Thoracic aorta (tissue), 2 donors: ENCODE measurements around the gene RTTN. TPM values are rescaled to one million over a fixed set of nuclear protein-coding genes. Genes with fewer than 3 reads are reported as not detected.

ENCODE experiments used
- ATAC-seq: fragments of 150-250 bp; one replicate; pipeline ENCODE4 v1.8.0; 2017; ENCODE audit warnings: low read depth; ENCODE audit not compliant: insufficient number of reproducible peaks, low FRiP score
- DNase-seq: peaks from one replicate; pipeline ENCODE4 v3.0.0-alpha.2; 2020; ENCODE audit warnings: low spot score
- H3K27ac ChIP-seq, 2 donors: fragments of 200-600 bp; sonication (generic); 1 replicate in 1 of 2; 2 replicates in 1 of 2; pipeline ENCODE4 v1.5.1; 2016; ENCODE audit warnings: mild to moderate bottlenecking in 2 of 2, moderate library complexity in 2 of 2
- H3K27me3 ChIP-seq: fragments of 200-600 bp; sonication (generic); replicated peaks from 2 replicates; pipeline ENCODE4 v1.6.0; 2016; ENCODE audit warnings: mild to moderate bottlenecking; ENCODE audit not compliant: insufficient read depth
- H3K36me3 ChIP-seq: fragments of 200-600 bp; sonication (generic); one replicate; pipeline ENCODE4 v1.5.1; 2016
- H3K4me1 ChIP-seq, 2 donors: fragments of 200-600 bp; sonication (generic); 1 replicate in 1 of 2; 2 replicates in 1 of 2; pipeline versions ENCODE4 v1.5.1 to v1.6.0; 2016; ENCODE audit warnings: low read depth in 2 of 2, mild to moderate bottlenecking in 1 of 2; ENCODE audit not compliant: control insufficient read depth in 1 of 2
- H3K4me3 ChIP-seq: fragments of 200-600 bp; sonication (generic); 2 replicates; pipeline ENCODE4 v1.5.1; 2016; ENCODE audit warnings: mild to moderate bottlenecking
- H3K9me3 ChIP-seq: fragments of 200-600 bp; sonication (generic); 2 replicates; pipeline ENCODE4 v1.5.1; 2016
- CTCF ChIP-seq: fragments of 200-600 bp; sonication (generic); IDR thresholded peaks from one replicate; pipeline ENCODE4 v1.5.1; 2019; ENCODE audit warnings: antibody characterized with exemption
- total RNA-seq, 2 donors: library from RNA; depleted of rRNA; stranded (reverse); fragments of >200 nt; gene quantifications; one replicate each; pipeline versions ENCODE4 v1.1.0 to v1.2.3, GENCODE V29; 2016

Gene RTTN
- total RNA-seq, 2 donors from 2014 or later = 13.1 to 20.7 TPM

GRCh38 chr18:70195014-70195614, 10.4 kb downstream of the RTTN start:
- no peak overlapping the region for H3K4me3 ChIP-seq
- peaks cover 6% of the 10 kb centered on the region for H3K36me3 ChIP-seq
- DNase-seq (no peak), ATAC-seq (no peak)
- no peaks in the 10 kb centered on the region for H3K27me3 ChIP-seq
- H3K27ac ChIP-seq = no peak overlapping the region
- TF ChIP-seq CTCF = no peak
- H3K4me1 ChIP-seq = peaks cover 0 to 5% of the 10 kb centered on the region in 2 donors
- H3K9me3 ChIP-seq = no peaks in the 10 kb centered on the region

DNA sequence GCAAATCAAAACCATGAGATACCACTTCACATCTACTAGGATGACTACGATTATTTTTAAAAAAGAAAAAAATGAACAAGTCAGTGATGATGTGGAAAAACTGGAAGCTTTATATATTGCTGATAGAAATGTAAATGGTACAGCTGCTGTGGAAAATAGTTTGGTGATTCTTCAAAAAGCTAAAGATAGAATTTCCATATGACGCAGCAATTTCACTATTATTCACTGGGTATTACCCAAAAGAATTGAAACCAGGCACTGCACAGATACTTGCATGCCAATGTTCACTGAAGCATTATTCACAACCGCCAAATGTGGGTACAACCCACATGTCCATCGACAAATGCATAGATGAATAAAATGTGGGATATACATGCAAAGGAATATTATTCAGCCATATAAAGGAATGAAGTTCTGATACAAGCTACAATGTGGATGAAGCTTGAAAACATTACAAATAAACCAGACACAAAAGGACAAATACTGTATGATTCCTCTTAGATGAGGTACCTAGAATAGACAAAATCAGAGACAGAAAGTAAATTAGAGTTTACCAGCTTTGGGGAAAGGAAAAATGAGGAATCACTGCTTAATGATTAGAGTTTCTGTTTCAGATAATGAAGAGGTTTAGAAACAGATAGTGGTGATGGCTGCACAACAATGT, 11.1 kb downstream of the RTTN start:
- Histone ChIP-seq H3K27ac (no peak overlapping the region), H3K27me3 (no peaks in the 10 kb centered on the region), H3K9me3 (no peaks in the 10 kb centered on the region), H3K4me3 (no peak overlapping the region), H3K36me3 (peaks cover 6% of the 10 kb centered on the region), H3K4me1 (peaks cover 0 to 7% of the 10 kb centered on the region in 2 donors)
- DNase-seq (no peak), ATAC-seq (no peak)
- TF ChIP-seq CTCF = no peak

DNA sequence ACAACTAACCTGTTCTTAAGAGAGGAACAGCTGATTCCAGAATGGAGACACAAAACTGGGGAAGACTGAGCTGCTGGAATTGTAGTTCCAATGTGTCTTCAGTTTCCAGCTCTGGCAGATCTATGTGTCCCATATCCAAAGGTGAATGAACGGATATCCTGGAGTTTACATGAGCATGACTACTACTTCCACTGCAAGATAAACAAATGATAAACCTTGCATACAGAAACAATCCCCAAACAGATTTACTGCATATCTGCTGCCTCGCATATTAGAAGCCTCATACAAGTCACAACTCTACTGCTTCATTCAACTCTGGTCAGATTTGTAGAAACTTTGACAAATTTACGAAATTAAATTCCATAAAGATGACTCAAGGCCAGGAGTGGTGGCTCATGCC, 15.0 kb downstream of the RTTN start:
- Histone ChIP-seq H3K27ac (no peak overlapping the region), H3K4me1 (peaks cover 0 to 7% of the 10 kb centered on the region in 2 donors), H3K27me3 (no peaks in the 10 kb centered on the region), H3K4me3 (no peak overlapping the region), H3K9me3 (no peaks in the 10 kb centered on the region), H3K36me3 (peaks cover 6% of the 10 kb centered on the region)
- DNase-seq (no peak), ATAC-seq (no peak)
- no peak for TF ChIP-seq CTCF

- H3K4me1 ChIP-seq = peaks cover 0 to 7% of the 10 kb centered on the region in 2 donors
- no peak overlapping the region for H3K4me3 ChIP-seq
- DNase-seq (no peak), ATAC-seq (no peak)
- H3K36me3 ChIP-seq = peaks cover 5% of the 10 kb centered on the region
- TF ChIP-seq CTCF = no peak
- no peaks in the 10 kb centered on the region for H3K9me3 ChIP-seq
- no peaks in the 10 kb centered on the region for H3K27me3 ChIP-seq
- H3K27ac ChIP-seq = no peak overlapping the region
Measured at GRCh38 chr18:70188113-70188512, 17.4 kb downstream of the RTTN start.

DNA sequence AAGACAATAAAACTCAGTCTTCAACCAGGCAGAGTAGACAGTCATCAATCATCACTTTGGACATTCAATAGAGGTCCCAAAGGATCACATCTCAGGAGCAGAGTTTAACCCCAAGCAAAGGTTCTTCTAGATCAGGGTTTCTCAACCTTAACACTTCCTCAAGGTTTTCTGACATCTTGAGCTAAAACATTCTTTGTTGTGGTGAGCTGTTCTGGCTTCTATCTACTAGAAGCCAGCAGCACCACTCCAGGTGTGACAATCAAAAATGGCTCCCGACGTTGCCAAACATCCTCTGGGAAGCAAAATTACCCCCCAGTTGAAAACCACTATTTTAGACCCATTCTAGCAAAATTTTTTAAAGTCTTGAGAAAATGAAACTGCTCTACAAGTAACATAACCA, 22.0 kb downstream of the RTTN start:
- DNase-seq = no peak
- TF ChIP-seq CTCF = no peak
- peaks cover 8 to 28% of the 10 kb centered on the region in 2 donors for H3K4me1 ChIP-seq
- no peak overlapping the region for H3K4me3 ChIP-seq
- H3K27me3 ChIP-seq = no peaks in the 10 kb centered on the region
- no peak for ATAC-seq
- no peaks in the 10 kb centered on the region for H3K36me3 ChIP-seq
- H3K9me3 ChIP-seq = no peaks in the 10 kb centered on the region
- no peak overlapping the region for H3K27ac ChIP-seq
